B cell (primary cell): ENCODE measurements around the gene GEMIN7. TPM values are rescaled to one million over a fixed set of nuclear protein-coding genes. Genes with fewer than 3 reads are reported as not detected.

ENCODE experiments used
- ATAC-seq: fragments of 200-7000 bp; cut with Tn5 transposase; one replicate; pipeline ENCODE4 v1.10.0; 2021; ENCODE audit warnings: low read depth, mild to moderate bottlenecking, moderate number of reproducible peaks, moderate library complexity
- CTCF ChIA-PET: fragments of 350-600 bp; sonication (Branson Sonifier 250); formaldehyde crosslinking; loops from one replicate; lab custom pipeline; 2021; ENCODE audit warnings: antibody characterized with exemption, inconsistent platforms; lab: Charles Lee
- POLR2A ChIA-PET: fragments of 350-600 bp; sonication (Branson Sonifier 250); formaldehyde crosslinking; loops from one replicate; lab custom pipeline; 2021; ENCODE audit warnings: antibody characterized with exemption; lab: Charles Lee
- DNase-seq: peaks from one replicate; pipeline ENCODE4 v3.0.0; 2013
- H2AFZ ChIP-seq: 2 replicates; pipeline ENCODE4 v1.6.1; 2012; ENCODE audit warnings: mild to moderate bottlenecking, low read depth, low read length; ENCODE audit not compliant: insufficient read depth, poor library complexity, severe bottlenecking
- H3K27ac ChIP-seq, 2 donors: 1 replicate in 1 of 2; 2 replicates in 1 of 2; pipeline ENCODE4 v1.5.1; 2012 to 2013; ENCODE audit warnings: low read length in 2 of 2, mild to moderate bottlenecking in 2 of 2, moderate library complexity in 1 of 2
- H3K27me3 ChIP-seq, 4 experiments: fragments of 200-600 bp in 1 of 4; sonication (generic) in 1 of 4; replicated peaks in 1 of 4; 1 replicate in 2 of 4; 2 replicates in 2 of 4; pipeline versions ENCODE4 v1.6.1 to v1.7.0; 2013 to 2016; ENCODE audit warnings: low read length in 3 of 4, mild to moderate bottlenecking in 2 of 4, mixed read lengths in 1 of 4, moderate library complexity in 1 of 4; ENCODE audit not compliant: insufficient read depth in 4 of 4, control insufficient read depth in 3 of 4; ENCODE audit errors: control extremely low read depth in 1 of 4
- H3K36me3 ChIP-seq, 2 experiments: replicated peaks in 1 of 2; 1 replicate in 1 of 2; 2 replicates in 1 of 2; pipeline versions ENCODE4 v1.6.1 to v1.7.1; 2013; ENCODE audit warnings: low read length in 1 of 2; ENCODE audit not compliant: insufficient read depth in 2 of 2, control insufficient read depth in 1 of 2; ENCODE audit errors: control extremely low read depth in 1 of 2, extremely low read depth in 1 of 2
- H3K4me1 ChIP-seq, 2 donors: fragments of 200-600 bp in 1 of 2; sonication (generic) in 1 of 2; 1 replicate in 1 of 2; 2 replicates in 1 of 2; pipeline versions ENCODE4 v1.5.1 to v1.6.1; 2013 to 2017; ENCODE audit warnings: low read length in 2 of 2; ENCODE audit not compliant: control insufficient read depth in 2 of 2, insufficient read depth in 2 of 2
- H3K4me2 ChIP-seq: replicated peaks from 2 replicates; pipeline ENCODE3; 2012; ENCODE audit warnings: mild to moderate bottlenecking, low read depth, low read length; ENCODE audit not compliant: poor library complexity, severe bottlenecking
- H3K4me3 ChIP-seq, 5 experiments: fragments of 200-600 bp in 1 of 5; sonication (generic) in 1 of 5; 1 replicate in 3 of 5; 2 replicates in 2 of 5; pipeline versions ENCODE4 v1.5.1 to v1.7.0; 2011 to 2016; ENCODE audit warnings: low read length in 4 of 5, mild to moderate bottlenecking in 4 of 5, low read depth in 2 of 5, control low read depth in 1 of 5, moderate library complexity in 1 of 5; ENCODE audit not compliant: insufficient read depth in 1 of 5; ENCODE audit errors: control extremely low read depth in 1 of 5, extremely low read depth in 1 of 5
- H3K79me2 ChIP-seq: fragments of 200-600 bp; sonication (generic); one replicate; pipeline ENCODE4 v1.6.0; 2016; ENCODE audit warnings: low read length; ENCODE audit not compliant: control insufficient read depth, insufficient read depth
- H3K9ac ChIP-seq: fragments of 200-600 bp; sonication (generic); 2 replicates; pipeline ENCODE4 v1.6.1; 2017; ENCODE audit warnings: mild to moderate bottlenecking, low read length, moderate library complexity
- H3K9me3 ChIP-seq, 3 donors: one replicate each; pipeline versions ENCODE4 v1.6.1 to v1.7.1; 2013; ENCODE audit warnings: low read length in 2 of 3; ENCODE audit not compliant: control insufficient read depth in 2 of 3, insufficient read depth in 1 of 3; ENCODE audit errors: control extremely low read depth in 1 of 3
- H4K20me1 ChIP-seq: 2 replicates; pipeline ENCODE4 v1.6.0; 2012; ENCODE audit warnings: mild to moderate bottlenecking, low read length; ENCODE audit not compliant: insufficient read depth, control insufficient read depth, poor library complexity, severe bottlenecking
- H3K27ac Mint-ChIP-seq: one replicate; pipeline ENCODE4 v1.8.0; 2021; ENCODE audit warnings: mixed read lengths
- H3K27me3 Mint-ChIP-seq: one replicate; pipeline ENCODE4 v1.8.0; 2021; ENCODE audit warnings: mixed read lengths
- H3K4me1 Mint-ChIP-seq: one replicate; pipeline ENCODE4 v1.8.0; 2021; ENCODE audit warnings: mixed read lengths
- H3K4me3 Mint-ChIP-seq: one replicate; pipeline ENCODE4 v1.8.0; 2021; ENCODE audit warnings: mixed read lengths
- H3K9me3 Mint-ChIP-seq: one replicate; pipeline ENCODE4 v1.8.0; 2022; ENCODE audit warnings: mixed read lengths; ENCODE audit not compliant: insufficient read depth
- EZH2 ChIP-seq: IDR thresholded peaks from 2 replicates; pipeline ENCODE4 v1.6.1; 2012; ENCODE audit warnings: borderline replicate concordance, low read depth, mild to moderate bottlenecking, moderate library complexity, low read length; ENCODE audit not compliant: insufficient read depth, poor library complexity, severe bottlenecking
- WGBS: methylation state at CpG from one replicate; pipeline ENCODE4 v1.1.5; 2013; ENCODE audit warnings: missing lambda C conversion rate; ENCODE audit not compliant: insufficient coverage; 5-methylcytosine and 5-hydroxymethylcytosine counted together
- intact Hi-C: fragments of 100-400 bp; cut with micrococcal nuclease; formaldehyde crosslinking; loops from one replicate; pipeline ENCODE4 v1.10.0; 2022
- polyA plus RNA-seq: library from polyadenylated mRNA; depleted of rRNA; stranded (reverse); fragments of >200 nt; gene quantifications from 2 replicates; pipeline ENCODE4 v1.2.3, GENCODE V29; 2012
- total RNA-seq, 2 donors: library from RNA; stranded (reverse); fragments of 120-200 nt in 1 of 2; gene quantifications; 1 replicate in 1 of 2; 2 replicates in 1 of 2; pipeline versions ENCODE4 v1.2.3 to v1.2.4, GENCODE V29; 2013 to 2022
- TF ChIP-seq, protein P1 (sequence below): fragments of 200-600 bp; IDR thresholded peaks from one replicate; pipeline ENCODE4 v1.8.0; 2022; ENCODE audit warnings: antibody characterized with exemption, mild to moderate bottlenecking

GEMIN7 gene
- total and polyA plus RNA-seq, 2 donors (not counting 1 experiment from before 2014, with no cell fraction given): 43.0 to 89.4 TPM

- Mint-ChIP-seq H3K27me3 (no peaks in the 10 kb centered on the region), H3K27ac (no peak overlapping the region), H3K4me3 (no peak overlapping the region), H3K4me1 (peaks cover 35% of the 10 kb centered on the region), H3K9me3 (no peaks in the 10 kb centered on the region)
- ChIA-PET CTCF (no interaction called here), POLR2A (no interaction called here)
- WGBS: 95% methylated on average over 13 of the region's 13 CpGs
- intact Hi-C loops: no loop called here
- peaks cover 27 to 31% of the 10 kb centered on the region in 2 donors for H3K4me1 ChIP-seq
- H3K27ac ChIP-seq: no peak overlapping the region
- H3K9ac ChIP-seq: no peak overlapping the region
- H3K27me3 ChIP-seq: no peaks in the 10 kb centered on the region
- ATAC-seq (no peak), DNase-seq (no peak)
- H3K4me3 ChIP-seq: no peak overlapping the region
- peaks cover 88% of the 10 kb centered on the region for H3K79me2 ChIP-seq
- H3K36me3 ChIP-seq: no peaks in the 10 kb centered on the region
- peaks cover 48% of the 10 kb centered on the region for H4K20me1 ChIP-seq
- no peak overlapping the region for H2AFZ ChIP-seq
- TF ChIP-seq, protein P1, sequence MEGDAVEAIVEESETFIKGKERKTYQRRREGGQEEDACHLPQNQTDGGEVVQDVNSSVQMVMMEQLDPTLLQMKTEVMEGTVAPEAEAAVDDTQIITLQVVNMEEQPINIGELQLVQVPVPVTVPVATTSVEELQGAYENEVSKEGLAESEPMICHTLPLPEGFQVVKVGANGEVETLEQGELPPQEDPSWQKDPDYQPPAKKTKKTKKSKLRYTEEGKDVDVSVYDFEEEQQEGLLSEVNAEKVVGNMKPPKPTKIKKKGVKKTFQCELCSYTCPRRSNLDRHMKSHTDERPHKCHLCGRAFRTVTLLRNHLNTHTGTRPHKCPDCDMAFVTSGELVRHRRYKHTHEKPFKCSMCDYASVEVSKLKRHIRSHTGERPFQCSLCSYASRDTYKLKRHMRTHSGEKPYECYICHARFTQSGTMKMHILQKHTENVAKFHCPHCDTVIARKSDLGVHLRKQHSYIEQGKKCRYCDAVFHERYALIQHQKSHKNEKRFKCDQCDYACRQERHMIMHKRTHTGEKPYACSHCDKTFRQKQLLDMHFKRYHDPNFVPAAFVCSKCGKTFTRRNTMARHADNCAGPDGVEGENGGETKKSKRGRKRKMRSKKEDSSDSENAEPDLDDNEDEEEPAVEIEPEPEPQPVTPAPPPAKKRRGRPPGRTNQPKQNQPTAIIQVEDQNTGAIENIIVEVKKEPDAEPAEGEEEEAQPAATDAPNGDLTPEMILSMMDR: no peak
- TF ChIP-seq EZH2: no peak
- no peaks in the 10 kb centered on the region for H3K9me3 ChIP-seq
- no peak overlapping the region for H3K4me2 ChIP-seq
Measured at GRCh38 chr19:45130236-45130635, 51.2 kb downstream of the GEMIN7 start.

GRCh38 chr19:45130888-45131615 is 52.0 kb downstream of the GEMIN7 start:
- 48% methylated on average over 11 of the region's 13 CpGs for WGBS
- H3K79me2 ChIP-seq: peaks cover 88% of the 10 kb centered on the region

More at GRCh38 chr19:45130888-45131615, 52.0 kb downstream of the GEMIN7 start:
- ChIA-PET POLR2A (no interaction called here), CTCF (interaction anchor here (1.1 to 1.5 kb wide), 5 partner anchors 12 to 56 kb away, joined by 3 to 6 read pairs (median 3); partner anchors contain the start of genes BLOC1S3 and TRAPPC6A)
- no peak overlapping the region for H3K4me3 Mint-ChIP-seq
- Histone ChIP-seq H3K4me3 (no peak overlapping the region), H3K36me3 (no peaks in the 10 kb centered on the region), H3K9me3 (no peaks in the 10 kb centered on the region), H3K27me3 (no peaks in the 10 kb centered on the region), H3K9ac (no peak overlapping the region), H3K4me2 (no peak overlapping the region), H3K27ac (no peak overlapping the region), H2AFZ (no peak overlapping the region), H4K20me1 (peaks cover 43% of the 10 kb centered on the region), H3K4me1 (peaks cover 30 to 32% of the 10 kb centered on the region in 2 donors)
- intact Hi-C loops: no loop called here
- H3K27ac Mint-ChIP-seq: no peak overlapping the region
- no peak for TF ChIP-seq EZH2
- TF ChIP-seq, protein P1: no peak
- ATAC-seq (no peak), DNase-seq (no peak)
- H3K27me3 Mint-ChIP-seq: no peaks in the 10 kb centered on the region
- no peaks in the 10 kb centered on the region for H3K9me3 Mint-ChIP-seq
- H3K4me1 Mint-ChIP-seq: peaks cover 34% of the 10 kb centered on the region
